SK-N-SH treated with all-trans-retinoic acid at 6 μM for 48 hours (cell line): ENCODE measurements around the gene FBLN2.
A peak's percentile ranks its signal among the peaks of the same experiment; 100 is the strongest.

Experiments
- ATAC-seq: fragments of 200-7000 bp; cut with Tn5 transposase; 3 replicates; pipeline ENCODE4 v1.9.1; 2020; ENCODE audit warnings: mild to moderate bottlenecking, moderate library complexity
- ARNTL ChIP-seq: fragments of 450-650 bp; formaldehyde crosslinking; IDR thresholded peaks from 2 replicates; pipeline ENCODE4 v1.5.0; 2020; ENCODE audit warnings: low read depth, mild to moderate bottlenecking, moderate library complexity, borderline replicate concordance
- BACH2 ChIP-seq: fragments of 250-450 bp; sonication (Bioruptor Pico); IDR thresholded peaks from 2 replicates; pipeline ENCODE4 v1.9.0; 2021; ENCODE audit warnings: mild to moderate bottlenecking, borderline replicate concordance
- CSDC2 ChIP-seq: fragments of 250-450 bp; sonication (Bioruptor Pico); IDR thresholded peaks from 2 replicates; pipeline ENCODE4 v1.5.0; 2020; ENCODE audit warnings: mild to moderate bottlenecking, moderate library complexity
- CSRNP3 ChIP-seq: fragments of 250-450 bp; sonication (Bioruptor Pico); IDR thresholded peaks from 2 replicates; pipeline ENCODE4 v1.5.1; 2021; ENCODE audit warnings: mild to moderate bottlenecking, moderate library complexity
- ESRRG ChIP-seq: fragments of 250-450 bp; sonication (Bioruptor Pico); IDR thresholded peaks from 2 replicates; pipeline ENCODE4 v1.6.1; 2021; ENCODE audit warnings: mild to moderate bottlenecking
- GLIS3 ChIP-seq: fragments of 250-450 bp; sonication (Bioruptor Pico); IDR thresholded peaks from 2 replicates; pipeline ENCODE4 v1.5.0; 2020; ENCODE audit warnings: mild to moderate bottlenecking, moderate library complexity
- ISL1 ChIP-seq: fragments of 250-450 bp; sonication (Bioruptor Pico); IDR thresholded peaks from 2 replicates; pipeline ENCODE4 v2.1.2; 2022; ENCODE audit warnings: mild to moderate bottlenecking, moderate library complexity
- PPARA ChIP-seq: fragments of 250-450 bp; sonication (Bioruptor Pico); IDR thresholded peaks from 2 replicates; pipeline ENCODE4 v1.5.0; 2020; ENCODE audit warnings: mild to moderate bottlenecking, borderline replicate concordance
- RARB ChIP-seq: fragments of 250-450 bp; sonication (Bioruptor Pico); IDR thresholded peaks from 2 replicates; pipeline ENCODE4 v1.8.0; 2021; ENCODE audit warnings: mild to moderate bottlenecking, moderate library complexity
- SNAI2 ChIP-seq: fragments of 250-450 bp; sonication (Bioruptor Pico); IDR thresholded peaks from 2 replicates; pipeline ENCODE4 v1.5.0; 2020; ENCODE audit warnings: mild to moderate bottlenecking, moderate library complexity
- TCF4 ChIP-seq: fragments of 250-450 bp; sonication (Bioruptor Pico); IDR thresholded peaks from 2 replicates; pipeline ENCODE4 v1.8.0; 2021; ENCODE audit warnings: mild to moderate bottlenecking, moderate library complexity, borderline replicate concordance
- TOX ChIP-seq: fragments of 250-450 bp; sonication (Bioruptor Pico); IDR thresholded peaks from 2 replicates; pipeline ENCODE4 v1.8.0; 2021; ENCODE audit warnings: mild to moderate bottlenecking, moderate library complexity, borderline replicate concordance
- ZC3H10 ChIP-seq: fragments of 250-450 bp; sonication (Bioruptor Pico); IDR thresholded peaks from 2 replicates; pipeline ENCODE4 v1.5.1; 2021; ENCODE audit warnings: mild to moderate bottlenecking, moderate library complexity
- ZFP3 ChIP-seq: fragments of 250-450 bp; sonication (Bioruptor Pico); IDR thresholded peaks from 2 replicates; pipeline ENCODE4 v1.5.0; 2020; ENCODE audit warnings: mild to moderate bottlenecking, moderate library complexity
- ZFP30 ChIP-seq: fragments of 450-650 bp; formaldehyde crosslinking; IDR thresholded peaks from 2 replicates; pipeline ENCODE4 v1.5.0; 2022; ENCODE audit warnings: mild to moderate bottlenecking, moderate library complexity
- ZNF565 ChIP-seq: fragments of 450-650 bp; formaldehyde crosslinking; conservative IDR thresholded peaks from 2 replicates; pipeline ENCODE4 v1.5.0; 2020; ENCODE audit warnings: low read depth, mild to moderate bottlenecking, moderate library complexity
- ZNF8 ChIP-seq: fragments of 450-650 bp; formaldehyde crosslinking; IDR thresholded peaks from 2 replicates; pipeline ENCODE4 v1.5.0; 2020; ENCODE audit warnings: mild to moderate bottlenecking, moderate library complexity
- TF ChIP-seq, protein P1 (sequence below): fragments of 250-450 bp; sonication (Bioruptor Pico); IDR thresholded peaks from 2 replicates; pipeline ENCODE4 v1.5.1; 2020; ENCODE audit warnings: low read depth, mild to moderate bottlenecking, moderate library complexity
- TF ChIP-seq, protein P2 (sequence below): fragments of 250-450 bp; sonication (Bioruptor Pico); IDR thresholded peaks from 2 replicates; pipeline ENCODE4 v1.8.0; 2020; ENCODE audit warnings: mild to moderate bottlenecking, moderate library complexity, borderline replicate concordance
- TF ChIP-seq, protein P3 (sequence below): fragments of 250-450 bp; sonication (Bioruptor Pico); IDR thresholded peaks from 2 replicates; pipeline ENCODE4 v1.5.0; 2020; ENCODE audit warnings: mild to moderate bottlenecking, moderate library complexity

The FBLN2 gene

GRCh38 chr3:13564751-13565560 lies 16.0 kb downstream of the FBLN2 start (continued):
- TF ChIP-seq ISL1 (CRISPR knock-in tag) = no peak

GRCh38 chr3:13565581-13566452 lies 16.9 kb downstream of the FBLN2 start:
- TF ChIP-seq TCF4 (CRISPR knock-in tag) (peak; percentile 34; the same call in 1 of the 2 replicates), GLIS3 (CRISPR knock-in tag) (no peak)
- peak; percentile 19; the same call in 2 of the 3 replicates for ATAC-seq

GRCh38 chr3:13566453-13566748 lies 17.5 kb downstream of the FBLN2 start:
- ATAC-seq = no peak
- TF ChIP-seq CSDC2 (CRISPR knock-in tag) = no peak
- TF ChIP-seq TCF4 (CRISPR knock-in tag) = no peak
- TF ChIP-seq, protein P1, sequence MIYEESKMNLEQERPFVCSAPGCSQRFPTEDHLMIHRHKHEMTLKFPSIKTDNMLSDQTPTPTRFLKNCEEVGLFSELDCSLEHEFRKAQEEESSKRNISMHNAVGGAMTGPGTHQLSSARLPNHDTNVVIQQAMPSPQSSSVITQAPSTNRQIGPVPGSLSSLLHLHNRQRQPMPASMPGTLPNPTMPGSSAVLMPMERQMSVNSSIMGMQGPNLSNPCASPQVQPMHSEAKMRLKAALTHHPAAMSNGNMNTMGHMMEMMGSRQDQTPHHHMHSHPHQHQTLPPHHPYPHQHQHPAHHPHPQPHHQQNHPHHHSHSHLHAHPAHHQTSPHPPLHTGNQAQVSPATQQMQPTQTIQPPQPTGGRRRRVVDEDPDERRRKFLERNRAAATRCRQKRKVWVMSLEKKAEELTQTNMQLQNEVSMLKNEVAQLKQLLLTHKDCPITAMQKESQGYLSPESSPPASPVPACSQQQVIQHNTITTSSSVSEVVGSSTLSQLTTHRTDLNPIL (CRISPR knock-in tag) = no peak
- TF ChIP-seq ISL1 (CRISPR knock-in tag) = no peak
- TF ChIP-seq ZFP3 (CRISPR knock-in tag) = no peak
- TF ChIP-seq, protein P2, sequence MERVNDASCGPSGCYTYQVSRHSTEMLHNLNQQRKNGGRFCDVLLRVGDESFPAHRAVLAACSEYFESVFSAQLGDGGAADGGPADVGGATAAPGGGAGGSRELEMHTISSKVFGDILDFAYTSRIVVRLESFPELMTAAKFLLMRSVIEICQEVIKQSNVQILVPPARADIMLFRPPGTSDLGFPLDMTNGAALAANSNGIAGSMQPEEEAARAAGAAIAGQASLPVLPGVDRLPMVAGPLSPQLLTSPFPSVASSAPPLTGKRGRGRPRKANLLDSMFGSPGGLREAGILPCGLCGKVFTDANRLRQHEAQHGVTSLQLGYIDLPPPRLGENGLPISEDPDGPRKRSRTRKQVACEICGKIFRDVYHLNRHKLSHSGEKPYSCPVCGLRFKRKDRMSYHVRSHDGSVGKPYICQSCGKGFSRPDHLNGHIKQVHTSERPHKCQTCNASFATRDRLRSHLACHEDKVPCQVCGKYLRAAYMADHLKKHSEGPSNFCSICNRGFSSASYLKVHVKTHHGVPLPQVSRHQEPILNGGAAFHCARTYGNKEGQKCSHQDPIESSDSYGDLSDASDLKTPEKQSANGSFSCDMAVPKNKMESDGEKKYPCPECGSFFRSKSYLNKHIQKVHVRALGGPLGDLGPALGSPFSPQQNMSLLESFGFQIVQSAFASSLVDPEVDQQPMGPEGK (CRISPR knock-in tag) = no peak
- TF ChIP-seq TOX (CRISPR knock-in tag) = no peak

- ATAC-seq = no peak
- TF ChIP-seq ARNTL (no peak), ZNF8 (no peak), SNAI2 (CRISPR knock-in tag) (no peak), ZC3H10 (CRISPR knock-in tag) (no peak), ESRRG (CRISPR knock-in tag) (no peak), ZFP30 (no peak), ZFP3 (CRISPR knock-in tag) (no peak), ZNF565 (no peak), TCF4 (CRISPR knock-in tag) (no peak), BACH2 (CRISPR knock-in tag) (no peak), RARB (CRISPR knock-in tag) (no peak), PPARA (no peak), GLIS3 (CRISPR knock-in tag) (no peak), CSDC2 (CRISPR knock-in tag) (no peak), TOX (CRISPR knock-in tag) (no peak), CSRNP3 (no peak)
- TF ChIP-seq, protein P3, sequence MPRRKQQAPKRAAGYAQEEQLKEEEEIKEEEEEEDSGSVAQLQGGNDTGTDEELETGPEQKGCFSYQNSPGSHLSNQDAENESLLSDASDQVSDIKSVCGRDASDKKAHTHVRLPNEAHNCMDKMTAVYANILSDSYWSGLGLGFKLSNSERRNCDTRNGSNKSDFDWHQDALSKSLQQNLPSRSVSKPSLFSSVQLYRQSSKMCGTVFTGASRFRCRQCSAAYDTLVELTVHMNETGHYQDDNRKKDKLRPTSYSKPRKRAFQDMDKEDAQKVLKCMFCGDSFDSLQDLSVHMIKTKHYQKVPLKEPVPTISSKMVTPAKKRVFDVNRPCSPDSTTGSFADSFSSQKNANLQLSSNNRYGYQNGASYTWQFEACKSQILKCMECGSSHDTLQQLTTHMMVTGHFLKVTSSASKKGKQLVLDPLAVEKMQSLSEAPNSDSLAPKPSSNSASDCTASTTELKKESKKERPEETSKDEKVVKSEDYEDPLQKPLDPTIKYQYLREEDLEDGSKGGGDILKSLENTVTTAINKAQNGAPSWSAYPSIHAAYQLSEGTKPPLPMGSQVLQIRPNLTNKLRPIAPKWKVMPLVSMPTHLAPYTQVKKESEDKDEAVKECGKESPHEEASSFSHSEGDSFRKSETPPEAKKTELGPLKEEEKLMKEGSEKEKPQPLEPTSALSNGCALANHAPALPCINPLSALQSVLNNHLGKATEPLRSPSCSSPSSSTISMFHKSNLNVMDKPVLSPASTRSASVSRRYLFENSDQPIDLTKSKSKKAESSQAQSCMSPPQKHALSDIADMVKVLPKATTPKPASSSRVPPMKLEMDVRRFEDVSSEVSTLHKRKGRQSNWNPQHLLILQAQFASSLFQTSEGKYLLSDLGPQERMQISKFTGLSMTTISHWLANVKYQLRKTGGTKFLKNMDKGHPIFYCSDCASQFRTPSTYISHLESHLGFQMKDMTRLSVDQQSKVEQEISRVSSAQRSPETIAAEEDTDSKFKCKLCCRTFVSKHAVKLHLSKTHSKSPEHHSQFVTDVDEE (CRISPR knock-in tag) = no peak
- TF ChIP-seq, all 23 proteins: peak for 0
Measured at GRCh38 chr3:13566769-13567310, 17.9 kb downstream of the FBLN2 start.
